Measurements from ENCODE around the gene CTSW.
"Not testable (repeated sequence)": the region's sequence is repeated elsewhere in the genome, so short reads cannot be mapped to it uniquely, and the experiment has no call there.

The CTSW gene, protein sequence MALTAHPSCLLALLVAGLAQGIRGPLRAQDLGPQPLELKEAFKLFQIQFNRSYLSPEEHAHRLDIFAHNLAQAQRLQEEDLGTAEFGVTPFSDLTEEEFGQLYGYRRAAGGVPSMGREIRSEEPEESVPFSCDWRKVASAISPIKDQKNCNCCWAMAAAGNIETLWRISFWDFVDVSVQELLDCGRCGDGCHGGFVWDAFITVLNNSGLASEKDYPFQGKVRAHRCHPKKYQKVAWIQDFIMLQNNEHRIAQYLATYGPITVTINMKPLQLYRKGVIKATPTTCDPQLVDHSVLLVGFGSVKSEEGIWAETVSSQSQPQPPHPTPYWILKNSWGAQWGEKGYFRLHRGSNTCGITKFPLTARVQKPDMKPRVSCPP

DNA sequence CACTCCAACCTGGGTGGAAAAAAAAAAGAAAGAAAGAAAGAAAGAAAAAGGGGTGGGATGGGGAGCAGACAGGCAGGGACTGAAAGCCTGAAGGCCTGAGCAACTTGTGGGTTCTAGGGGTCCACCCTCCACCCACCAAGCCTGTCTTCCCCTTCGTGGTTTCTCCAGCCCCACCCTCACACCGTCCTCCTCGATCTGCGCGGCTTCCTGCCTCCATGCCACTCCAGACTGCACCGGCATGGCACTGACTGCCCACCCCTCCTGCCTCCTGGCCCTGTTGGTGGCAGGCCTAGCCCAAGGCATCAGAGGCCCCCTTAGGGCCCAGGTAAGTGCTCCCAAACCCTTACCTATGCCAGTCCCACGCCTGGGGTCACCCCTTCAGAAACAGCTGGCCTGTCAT lies at the start of gene CTSW:
TSS of gene CTSW (plus strand) at position 221 of the 400 bp plus-strand sequence. CDS start at position 239, 18 bp downstream.
- DNase-seq: no peak

DNA sequence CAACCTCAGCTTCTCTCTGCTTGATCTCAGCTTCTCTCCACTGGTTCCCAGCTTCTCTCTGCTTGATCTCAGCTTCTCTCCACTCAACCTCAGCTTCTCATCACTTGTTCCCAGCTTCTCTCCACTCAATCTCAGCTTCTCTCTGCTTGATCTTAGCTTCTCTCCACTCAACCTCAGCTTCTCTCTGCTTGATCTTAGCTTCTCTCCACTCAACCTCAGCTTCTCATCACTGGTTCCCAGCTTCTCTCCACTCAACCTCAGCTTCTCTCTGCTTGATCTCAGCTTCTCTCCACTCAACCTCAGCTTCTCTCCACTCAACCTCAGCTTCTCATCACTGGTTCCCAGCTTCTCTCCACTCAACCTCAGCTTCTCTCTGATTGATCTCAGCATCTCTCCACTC lies 47.4 kb upstream of the CTSW start:
- DNase-seq: not testable (repeated sequence)

DNA sequence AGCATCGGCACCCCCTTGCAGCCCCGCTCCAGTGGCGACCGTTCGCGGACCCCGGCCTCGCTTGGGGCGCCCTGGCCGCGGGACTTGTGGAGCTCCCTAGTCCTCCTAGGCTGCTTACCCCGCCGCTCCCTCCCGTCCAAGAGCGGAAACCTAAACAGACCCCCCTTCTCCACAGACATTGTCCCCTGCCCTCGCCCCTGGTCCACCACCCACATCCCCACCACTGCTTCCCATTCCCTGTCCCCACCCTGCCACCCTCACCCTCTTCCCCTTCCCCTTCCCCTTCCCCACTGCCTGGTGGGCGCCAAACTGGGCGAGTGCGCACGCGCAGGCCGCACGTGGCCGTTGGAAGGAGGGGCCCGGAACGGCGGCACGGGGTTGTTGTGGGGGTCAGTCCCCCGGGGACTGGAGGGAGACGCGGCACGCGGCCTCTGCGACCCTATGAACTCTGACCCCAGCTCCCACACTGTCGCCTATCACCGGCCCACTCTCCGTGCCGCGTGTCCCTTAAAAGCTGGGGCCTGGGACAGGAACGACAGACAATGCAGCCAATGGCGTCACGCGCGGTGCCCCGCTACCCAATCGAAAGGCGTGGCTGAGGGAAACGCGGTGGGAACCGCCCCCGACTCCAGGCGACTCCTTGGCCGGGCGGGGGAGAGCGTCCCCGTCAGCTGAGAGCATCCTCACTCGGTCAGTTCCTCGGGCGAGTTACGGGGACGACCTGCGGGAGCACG lies 46.2 kb upstream of the CTSW start, which contains the start of gene SNX32:
TSS of gene SNX32 (plus strand) at position 667 of the 734 bp plus-strand sequence. CDS start 103 bp downstream, outside the sequence.
- peak; percentile 76 for DNase-seq

DNA sequence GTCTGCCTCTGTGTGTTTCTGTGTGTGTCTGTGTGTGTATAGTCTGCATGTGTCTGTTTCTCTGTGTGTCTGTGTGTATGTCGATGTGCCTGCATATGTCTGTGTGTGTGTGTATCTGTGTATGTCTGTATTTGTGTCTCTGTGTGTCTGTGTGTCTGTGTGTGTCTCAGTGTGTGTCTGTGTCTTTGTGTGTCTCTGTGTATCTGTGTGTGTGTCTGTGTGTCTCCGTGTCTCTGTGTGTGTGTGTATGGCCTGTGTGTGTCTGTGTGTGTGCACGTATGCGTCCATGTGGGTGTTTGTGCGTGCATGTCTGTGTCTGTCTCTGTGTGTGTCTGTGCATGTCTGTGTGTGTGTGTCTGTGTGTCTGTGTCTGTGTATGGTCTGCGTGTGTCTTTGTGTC lies 45.4 kb upstream of the CTSW start:
- no peak for DNase-seq

DNA sequence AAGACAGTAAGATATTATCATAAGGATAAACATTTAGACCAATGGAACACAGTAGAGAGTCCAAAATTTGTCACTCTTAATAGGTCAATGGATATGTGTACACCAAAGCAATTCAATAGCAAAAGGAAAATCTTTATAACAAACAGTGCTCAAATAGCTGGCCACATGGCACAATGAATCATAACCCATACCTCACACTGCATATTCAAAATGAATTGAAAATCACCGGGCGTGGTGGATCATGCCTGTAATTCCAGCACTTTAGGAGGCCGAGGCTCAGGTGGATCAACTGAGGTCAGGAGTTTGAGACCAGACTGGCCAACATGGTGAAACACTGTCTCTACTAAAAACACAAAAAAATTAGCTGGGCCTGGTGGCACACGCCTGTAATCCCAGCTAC lies 37.5 kb upstream of the CTSW start:
- DNase-seq: no peak

DNA sequence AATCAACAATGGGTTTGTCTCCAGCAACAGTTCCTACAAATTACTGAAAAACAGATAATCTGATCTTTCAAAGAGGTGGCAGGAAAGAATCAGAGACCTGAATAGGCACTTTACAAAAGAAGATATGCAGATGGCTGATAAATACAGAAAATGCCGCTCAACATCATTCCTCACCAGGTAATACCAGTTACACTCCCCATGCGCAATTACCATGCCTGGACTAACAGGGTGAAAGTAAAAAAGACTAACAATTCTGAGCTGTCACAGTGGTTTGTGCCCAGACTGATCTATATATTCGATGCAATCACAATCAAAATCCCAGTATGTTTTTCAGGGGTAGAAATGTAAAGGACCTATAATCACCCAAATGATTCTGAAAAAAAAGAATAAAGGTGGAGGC lies 35.8 kb upstream of the CTSW start:
- DNase-seq: no peak

DNA sequence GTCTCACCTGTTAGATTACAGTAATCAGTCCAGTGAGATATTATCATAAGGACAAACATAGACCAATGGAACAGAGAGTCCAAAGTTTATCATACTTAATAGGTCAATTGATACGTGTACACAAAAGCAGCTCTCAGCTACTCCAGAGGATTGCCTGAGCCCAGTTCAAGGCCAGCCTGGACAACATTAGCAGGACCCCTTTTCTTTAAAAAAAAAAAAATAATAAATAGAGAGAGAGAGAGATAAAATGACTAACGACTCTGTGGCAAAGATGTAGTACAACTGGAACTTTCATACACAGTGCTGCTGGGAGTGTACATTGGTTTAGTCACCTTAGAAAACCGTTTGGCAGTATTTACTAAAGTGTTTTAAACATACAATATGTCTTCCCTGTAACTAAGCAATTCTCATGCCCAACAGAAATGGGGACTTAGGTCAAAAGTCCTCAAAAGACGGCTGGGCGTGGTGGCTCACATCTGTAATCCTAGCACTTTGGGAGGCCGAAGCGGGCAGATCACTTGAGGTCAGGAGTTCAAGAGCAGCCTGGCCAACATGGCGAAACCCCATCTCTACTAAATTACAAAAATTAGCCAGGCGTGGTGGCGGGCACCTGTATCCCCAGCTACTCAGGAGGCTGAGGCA lies 35.3 kb upstream of the CTSW start:
- no peak for DNase-seq

DNA sequence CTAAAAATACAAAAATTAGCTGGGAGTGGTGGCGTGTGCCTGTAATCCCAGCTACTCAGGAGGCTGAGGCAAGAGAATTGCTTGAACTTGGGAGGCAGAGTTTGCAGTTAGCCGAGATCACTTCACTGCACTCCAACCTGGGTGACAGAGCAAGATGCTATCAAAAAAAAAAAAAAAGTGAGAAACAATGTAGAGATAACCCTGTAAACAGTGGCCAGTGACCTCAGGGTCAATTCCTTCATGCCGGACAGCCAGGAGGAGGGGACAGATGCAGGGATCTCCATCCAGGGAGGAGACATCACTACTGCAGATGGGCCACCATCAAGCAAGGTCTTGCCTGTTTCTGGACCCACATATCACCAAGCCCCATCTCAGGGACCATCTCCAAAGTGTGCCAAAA lies 31.9 kb upstream of the CTSW start:
- DNase-seq: no peak

DNA sequence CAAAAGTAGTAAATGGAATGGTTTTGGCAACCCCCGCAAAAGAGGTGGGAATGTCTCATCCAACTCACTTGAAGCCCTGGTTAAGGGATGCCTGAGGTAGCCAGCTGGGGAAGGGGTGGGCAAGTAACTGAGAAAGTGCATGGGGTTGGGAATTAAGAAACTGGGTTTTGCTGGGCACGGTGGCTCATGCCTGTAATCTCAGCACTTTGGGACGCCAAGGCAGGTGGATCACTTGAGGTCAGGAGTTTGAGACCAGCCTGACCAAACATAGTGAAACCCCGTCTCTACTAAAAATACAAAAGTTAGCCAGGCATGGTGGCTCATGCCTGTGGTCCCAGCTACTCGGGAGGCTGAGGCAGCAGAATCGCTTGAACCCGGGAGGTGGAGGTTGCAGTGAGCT lies 30.9 kb upstream of the CTSW start:
- not testable (repeated sequence) for DNase-seq

DNA sequence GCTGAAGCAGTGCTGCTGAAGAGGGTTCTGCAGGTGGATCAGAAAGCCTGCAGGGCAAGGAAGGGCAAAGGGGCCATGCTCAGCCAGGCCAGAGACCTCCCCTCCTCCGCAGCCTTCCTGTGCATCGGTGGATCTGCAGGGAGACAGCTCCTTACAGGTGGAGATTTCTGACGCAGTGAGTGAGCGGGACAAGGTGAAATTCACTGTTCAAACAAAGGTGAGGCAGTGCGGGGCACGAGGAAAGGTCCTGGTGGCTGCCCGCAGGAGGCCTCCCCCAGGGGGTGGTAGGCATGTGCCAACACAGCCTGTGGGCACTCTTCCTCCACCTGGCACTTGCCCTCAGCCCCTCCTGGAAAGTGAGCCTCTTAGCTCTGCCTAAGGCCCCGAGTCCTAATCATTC lies 30.3 kb upstream of the CTSW start:
- DNase-seq: no peak

DNA sequence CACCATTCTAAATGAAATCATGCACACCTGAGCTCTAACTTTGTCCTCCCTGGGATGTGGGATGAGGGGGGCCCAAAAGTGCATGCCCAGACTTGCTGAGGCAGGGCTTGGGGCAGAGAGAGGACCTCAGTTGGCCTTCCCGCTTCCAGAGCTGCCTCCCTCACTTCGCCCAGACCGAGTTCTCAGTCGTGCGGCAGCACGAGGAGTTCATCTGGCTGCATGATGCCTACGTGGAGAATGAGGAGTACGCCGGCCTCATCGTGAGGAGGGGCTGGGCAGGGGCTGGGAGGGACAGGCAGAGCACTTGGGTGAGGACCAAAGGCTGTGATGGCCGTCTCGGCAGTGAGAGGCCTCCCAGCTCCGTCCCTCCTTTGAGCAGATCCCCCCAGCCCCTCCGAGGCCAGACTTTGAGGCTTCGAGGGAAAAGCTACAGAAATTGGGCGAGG lies 29.8 kb upstream of the CTSW start:
- DNase-seq: no peak

DNA sequence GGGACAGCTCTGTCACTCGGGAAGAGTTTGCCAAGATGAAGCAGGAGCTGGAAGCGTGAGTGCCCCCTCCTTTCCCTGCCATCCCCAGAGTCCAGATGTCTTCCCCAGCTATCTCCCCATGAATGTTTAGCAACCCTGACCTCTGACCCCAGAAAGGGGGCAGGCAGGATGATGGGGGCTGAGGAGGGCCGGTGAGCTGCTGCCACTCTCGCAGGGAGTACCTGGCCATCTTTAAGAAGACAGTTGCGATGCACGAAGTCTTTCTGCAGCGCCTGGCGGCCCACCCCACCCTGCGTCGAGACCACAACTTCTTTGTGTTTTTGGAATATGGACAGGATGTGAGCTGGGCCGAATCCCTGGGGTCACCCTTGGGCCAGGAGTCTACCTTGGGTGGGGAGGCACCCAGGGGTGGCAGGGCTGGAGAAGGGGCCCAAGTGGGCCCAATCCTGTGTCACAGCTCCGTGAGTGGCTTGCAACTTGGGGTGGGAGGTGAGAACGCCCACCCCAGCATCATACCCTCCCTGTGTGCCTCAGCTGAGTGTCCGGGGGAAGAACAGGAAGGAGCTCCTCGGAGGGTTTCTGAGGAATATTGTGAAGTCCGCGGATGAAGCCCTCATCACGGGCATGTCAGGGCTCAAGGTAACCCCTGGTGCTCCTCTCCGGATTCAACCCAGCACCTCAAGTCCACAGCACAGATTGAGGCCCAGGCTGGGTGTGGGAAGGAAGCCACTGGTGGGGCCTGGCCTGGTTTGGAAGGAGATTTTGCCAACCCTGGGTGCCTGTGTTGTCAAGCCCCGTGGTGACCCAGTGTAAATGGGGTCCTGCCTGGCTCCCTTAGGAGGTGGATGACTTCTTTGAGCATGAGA lies 29.2 kb upstream of the CTSW start:
- DNase-seq: no peak

DNA sequence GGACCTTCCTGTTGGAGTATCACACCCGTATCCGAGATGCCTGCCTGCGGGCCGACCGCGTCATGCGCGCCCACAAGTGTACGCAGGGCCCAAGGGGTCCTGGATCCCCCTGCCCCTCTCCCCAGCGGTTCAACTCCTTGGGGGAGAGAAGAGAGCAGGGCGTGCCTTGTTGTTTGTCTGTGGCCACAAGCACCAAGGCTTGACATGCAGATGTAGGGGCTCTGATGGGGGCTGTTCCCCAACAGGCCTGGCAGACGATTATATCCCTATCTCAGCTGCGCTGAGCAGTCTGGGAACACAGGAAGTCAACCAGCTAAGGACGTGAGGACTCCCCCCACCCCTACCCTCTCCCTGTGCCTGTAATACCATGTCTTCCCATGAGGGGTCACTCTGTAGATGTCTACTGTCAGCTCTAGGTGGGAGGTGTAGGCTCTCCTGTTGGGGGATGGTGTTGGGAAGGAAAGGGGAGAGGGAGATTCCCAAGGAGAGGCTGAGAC lies 28.5 kb upstream of the CTSW start:
- DNase-seq: no peak

DNA sequence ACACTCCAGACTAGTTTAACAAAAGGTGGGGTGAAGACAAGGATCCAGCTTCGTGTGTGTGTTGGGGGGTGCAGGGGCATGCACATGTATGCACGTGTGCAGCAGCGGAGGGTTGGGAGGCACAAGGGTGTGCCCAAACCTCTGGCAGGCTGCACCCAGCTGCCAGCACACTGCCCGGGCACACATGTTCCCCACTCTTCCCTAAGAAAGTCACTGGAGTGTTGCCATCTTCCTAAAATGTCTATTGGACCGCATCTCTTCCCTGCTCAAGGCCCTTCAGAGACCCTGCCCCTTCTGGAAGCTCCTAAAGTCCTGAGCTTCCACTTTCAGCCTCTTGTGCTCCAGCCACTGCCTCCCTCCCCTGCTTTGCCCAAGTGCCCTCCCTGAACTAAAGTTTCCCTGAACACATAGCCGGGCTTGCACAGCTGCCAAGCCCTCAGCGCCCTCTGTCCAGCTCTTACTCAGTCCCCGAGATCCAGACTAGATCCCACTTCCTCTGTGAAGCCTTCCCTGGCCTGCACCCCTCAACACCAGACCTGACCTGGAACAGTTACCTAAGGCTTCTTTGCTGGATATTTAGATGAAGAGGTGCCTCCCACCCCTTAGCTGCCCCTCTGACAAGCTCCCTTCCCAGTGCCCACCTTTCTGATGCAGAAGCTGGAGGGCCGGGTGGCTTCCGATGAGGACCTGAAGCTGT lies 27.7 kb upstream of the CTSW start:
- no peak for DNase-seq

DNA sequence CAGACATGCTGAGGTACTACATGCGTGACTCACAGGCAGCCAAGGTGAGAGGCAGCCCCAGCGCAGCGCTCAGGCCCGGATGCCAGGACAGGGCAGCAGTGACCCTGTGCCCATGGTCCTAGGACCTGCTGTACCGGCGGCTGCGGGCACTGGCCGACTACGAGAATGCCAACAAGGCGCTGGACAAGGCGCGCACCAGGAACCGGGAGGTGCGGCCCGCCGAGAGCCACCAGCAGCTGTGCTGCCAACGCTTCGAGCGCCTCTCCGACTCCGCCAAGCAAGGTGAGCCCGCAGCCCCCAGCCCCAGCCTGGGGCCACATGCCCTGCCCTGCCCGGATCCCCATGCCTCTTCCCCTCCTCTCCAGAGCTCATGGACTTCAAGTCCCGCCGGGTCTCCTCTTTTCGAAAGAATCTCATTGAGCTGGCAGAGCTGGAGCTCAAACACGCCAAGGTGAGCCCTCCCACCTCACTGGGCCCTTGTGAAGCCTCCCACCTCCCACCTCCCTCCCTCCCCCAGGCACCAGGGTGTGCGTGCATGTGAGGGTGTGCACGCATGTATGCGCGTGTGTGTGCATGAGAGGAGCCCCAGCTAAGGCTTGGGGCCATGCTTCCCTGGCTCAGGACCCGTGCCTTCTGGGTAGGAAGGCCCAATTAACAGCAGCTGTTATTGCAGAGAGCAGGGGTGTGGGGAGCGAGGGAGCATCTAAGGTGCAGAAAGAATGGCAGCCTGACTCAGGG lies 27.0 kb upstream of the CTSW start:
- DNase-seq: no peak

DNA sequence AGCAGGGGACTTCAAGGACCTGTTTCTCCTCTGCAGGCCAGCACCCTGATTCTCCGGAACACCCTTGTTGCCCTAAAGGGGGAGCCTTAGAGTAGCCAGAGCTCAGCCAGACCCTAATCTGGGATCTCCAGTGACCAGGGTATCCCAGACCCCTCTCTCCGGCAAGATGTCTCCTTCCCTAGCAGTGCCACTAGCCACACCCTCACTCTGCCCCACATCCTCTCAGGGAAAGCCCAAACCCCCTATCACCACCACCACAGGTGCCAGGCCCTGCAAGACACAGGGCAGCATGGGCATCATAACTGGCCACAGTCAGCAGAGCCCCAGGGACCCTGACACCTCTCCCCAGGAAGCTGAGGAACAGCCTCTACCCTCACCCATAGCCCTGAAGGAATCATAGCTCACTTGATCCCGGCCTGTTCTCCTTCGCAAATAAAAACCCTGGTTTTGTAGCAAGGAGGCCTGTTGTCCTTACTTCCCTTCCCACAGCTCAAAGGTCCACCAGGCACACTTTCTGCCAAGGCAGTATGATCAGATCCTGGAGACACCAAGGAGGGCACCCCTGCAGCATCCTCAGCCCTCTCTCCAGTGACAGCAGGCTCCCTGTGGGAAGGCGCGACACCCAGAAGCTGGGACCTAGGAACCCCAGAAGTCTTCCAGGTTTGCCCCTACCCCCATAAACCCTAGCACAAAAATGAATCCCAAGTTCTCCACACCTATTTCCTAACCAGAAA lies 26.2 kb upstream of the CTSW start:
- DNase-seq: no peak

DNA sequence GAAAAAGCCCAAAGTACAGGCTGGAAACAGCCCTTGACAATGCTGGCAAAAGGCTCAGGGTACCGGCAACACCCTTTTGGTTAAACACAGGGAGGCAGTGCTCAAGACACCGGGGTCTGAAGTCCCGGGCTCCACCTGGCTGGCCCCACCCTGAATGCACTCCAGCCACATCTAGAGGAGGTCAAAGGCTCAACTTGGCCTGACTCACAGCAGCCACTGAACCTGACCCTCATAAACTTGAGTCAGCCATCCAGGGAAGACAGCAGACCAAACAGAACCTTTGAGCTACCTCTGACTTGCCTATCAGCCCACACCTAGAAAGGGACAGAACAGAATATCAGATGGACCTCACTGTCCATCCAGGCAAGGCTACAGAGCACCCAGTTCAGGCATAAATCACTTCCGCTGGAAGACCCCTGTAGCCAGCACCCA lies 25.5 kb upstream of the CTSW start:
- DNase-seq: no peak

DNA sequence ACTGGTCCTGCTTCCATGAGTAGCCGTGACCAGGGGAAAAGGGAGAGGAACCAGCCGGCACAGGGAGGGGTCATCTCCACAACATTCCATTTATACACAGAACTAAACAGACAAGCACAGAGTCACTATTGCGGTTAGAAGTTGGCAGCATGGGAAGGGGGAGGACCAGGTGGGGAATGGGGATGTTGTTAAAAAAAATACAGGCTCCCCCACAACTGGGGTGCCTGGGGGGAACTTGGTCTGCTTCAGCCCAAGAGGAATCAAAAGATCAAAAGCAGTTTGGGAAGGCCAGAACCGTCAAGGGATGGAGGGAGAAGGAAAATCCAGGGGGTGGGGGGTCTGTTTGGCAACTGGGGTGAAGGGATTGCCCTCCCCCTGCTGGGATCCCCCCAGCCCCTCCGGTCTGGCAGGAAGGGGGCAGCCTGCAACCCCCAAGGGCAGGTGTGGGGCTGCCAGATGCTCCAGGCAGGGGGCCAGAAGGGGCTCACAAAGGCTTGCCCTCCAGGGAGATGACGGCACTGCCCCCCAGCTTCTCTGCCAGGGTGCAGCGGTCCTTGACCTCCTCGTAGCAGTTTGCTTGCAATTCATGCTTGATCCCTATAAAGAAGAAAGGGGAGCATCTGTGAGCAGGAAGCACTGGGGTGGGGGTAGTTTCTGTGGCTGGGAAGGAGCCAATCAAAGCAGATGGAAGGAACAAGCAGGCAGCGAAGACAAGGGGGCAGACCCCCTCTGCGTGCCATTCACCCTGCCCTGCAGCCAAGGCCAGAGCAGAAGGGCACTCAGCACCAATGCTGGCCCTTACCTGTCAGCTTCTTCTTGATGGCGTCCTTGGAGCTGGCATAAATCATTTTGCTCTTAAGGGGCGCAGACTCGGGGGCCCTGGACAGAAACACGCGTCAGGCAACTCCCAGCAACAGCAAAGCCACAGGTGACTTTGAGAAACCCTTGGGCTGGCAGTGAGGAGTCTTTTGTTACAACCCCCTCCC lies 24.5 kb upstream of the CTSW start:
- DNase-seq: no peak

DNA sequence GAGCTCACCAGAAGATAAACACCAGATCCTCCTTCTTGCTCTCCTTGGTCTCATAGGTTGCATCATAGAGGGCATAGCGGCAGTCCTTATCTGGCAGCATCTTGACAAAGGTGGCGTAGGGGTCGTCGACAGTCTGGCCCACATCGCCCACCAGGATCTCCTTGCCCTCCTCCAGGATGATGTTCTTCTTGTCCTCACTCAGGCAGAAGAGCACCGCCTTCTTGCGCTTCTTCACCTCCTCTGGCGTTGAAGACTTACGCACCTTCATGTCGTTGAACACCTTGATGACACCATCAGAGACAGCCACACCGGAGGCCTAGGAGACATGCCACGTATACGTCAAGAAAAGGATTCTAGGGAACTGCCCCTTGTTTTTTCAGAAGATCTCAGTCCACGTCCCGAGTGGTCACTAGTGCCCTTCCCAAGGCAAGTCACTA lies 23.7 kb upstream of the CTSW start:
- DNase-seq: no peak
